K562 (cell line): ENCODE results near the gene SLC66A3. TPM values are rescaled to one million over a fixed set of nuclear protein-coding genes. Genes with fewer than 3 reads are reported as not detected.
A peak's percentile ranks its signal among the peaks of the same experiment; 100 is the strongest.

ENCODE experiments used
- ATAC-seq: fragments of 200-7000 bp; cut with Tn5 transposase; 3 replicates; pipeline ENCODE4 v1.9.1; 2020; ENCODE audit warnings: moderate library complexity
- BruUV-seq: library from RNA; stranded (reverse); fragments of 400-500 nt; replicated peaks from 2 replicates; lab custom pipeline; 2021; lab: Mats Ljungman, UMichigan
- CTCF ChIA-PET: fragments of 300-600 bp; formaldehyde crosslinking; extraction: SDS; loops from one replicate; lab custom pipeline; 2021; ENCODE audit warnings: low intra/inter-chr PET ratio; lab: Yijun Ruan, JAX
- POLR2A ChIA-PET: fragments of 300-600, 350-650 bp; sonication (Branson Sonifier 250); formaldehyde crosslinking; extraction: SDS; loops from one replicate; lab custom pipeline; 2021; ENCODE audit warnings: antibody characterized with exemption, inconsistent platforms; lab: Yijun Ruan, JAX
- DNase-seq, 4 experiments: peaks; one replicate each; pipeline versions ENCODE4 v3.0.0 to v3.0.0-alpha.2; 2011 to 2018; ENCODE audit warnings: low spot score in 3 of 4, mixed read lengths in 3 of 4; ENCODE audit errors: extremely low read depth in 1 of 4
- FAIRE-seq: peaks from 2 replicates; lab custom pipeline; 2011; peaks lifted over from hg19 to GRCh38; lab: Jason Lieb, UNC
- H2AFZ ChIP-seq: 2 replicates; pipeline ENCODE4 v1.6.0; 2011; ENCODE audit warnings: low read depth, low read length, control low read depth, inconsistent platforms
- H3K27ac ChIP-seq: fragments of 200-600 bp; 3 replicates; pipeline ENCODE4 v1.8.0; 2011; ENCODE audit warnings: low read depth, mild to moderate bottlenecking, control low read depth, inconsistent platforms, low read length, moderate library complexity, mixed read lengths; ENCODE audit errors: extremely low read depth
- H3K27me3 ChIP-seq, 2 experiments: fragments of 300-600 bp in 1 of 2; 2 replicates in 1 of 2; 3 replicates in 1 of 2; pipeline versions ENCODE4 v1.6.0 to v1.8.0; 2011; ENCODE audit warnings: inconsistent platforms in 2 of 2, low read length in 2 of 2, mild to moderate bottlenecking in 1 of 2, mixed read lengths in 1 of 2, moderate library complexity in 1 of 2; ENCODE audit not compliant: control insufficient read depth in 2 of 2, insufficient read depth in 2 of 2
- H3K36me3 ChIP-seq: fragments of 300-600 bp; 3 replicates; pipeline ENCODE4 v1.8.0; 2011; ENCODE audit warnings: mild to moderate bottlenecking, low read length, inconsistent platforms; ENCODE audit not compliant: control insufficient read depth, insufficient read depth
- H3K4me1 ChIP-seq, 2 experiments: fragments of 200-600 bp in 1 of 2; replicated peaks in 1 of 2; 2 replicates in 1 of 2; 3 replicates in 1 of 2; pipeline versions ENCODE4 v1.5.1 to v1.8.0; 2011; ENCODE audit warnings: inconsistent platforms in 2 of 2, low read length in 2 of 2, mild to moderate bottlenecking in 1 of 2, mixed read lengths in 1 of 2, moderate library complexity in 1 of 2; ENCODE audit not compliant: control insufficient read depth in 2 of 2, insufficient read depth in 2 of 2
- H3K4me2 ChIP-seq: 2 replicates; pipeline ENCODE4 v1.6.1; 2011; ENCODE audit warnings: low read length, control low read depth, inconsistent platforms, mixed read lengths; ENCODE audit not compliant: insufficient read depth
- H3K4me3 ChIP-seq: fragments of 200-600 bp; sonication (generic), shearing (Covaris generic); 2 replicates; pipeline ENCODE4 v1.5.1; 2016; ENCODE audit warnings: control low read depth, inconsistent platforms
- H3K79me2 ChIP-seq: fragments of 200-600 bp; 3 replicates; pipeline ENCODE4 v1.8.0; 2011; ENCODE audit warnings: low read length, inconsistent platforms; ENCODE audit not compliant: control insufficient read depth, insufficient read depth
- H3K9ac ChIP-seq, 2 experiments: 2 replicates each; pipeline versions ENCODE4 v1.6.0 to v1.6.1; 2011; ENCODE audit warnings: low read depth in 2 of 2, low read length in 2 of 2, control low read depth in 1 of 2, inconsistent platforms in 1 of 2, mild to moderate bottlenecking in 1 of 2, mixed read lengths in 1 of 2; ENCODE audit not compliant: insufficient read depth in 1 of 2
- H3K9me1 ChIP-seq: one replicate; pipeline ENCODE4 v1.6.0; 2011; ENCODE audit warnings: inconsistent platforms, mild to moderate bottlenecking, low read length, moderate library complexity; ENCODE audit not compliant: control insufficient read depth, insufficient read depth
- H3K9me3 ChIP-seq: replicated peaks from 2 replicates; pipeline ENCODE4 v1.5.1; 2011; ENCODE audit warnings: low read depth, low read length, inconsistent platforms; ENCODE audit not compliant: control insufficient read depth, insufficient read depth
- H4K20me1 ChIP-seq: replicated peaks from 2 replicates; pipeline ENCODE4 v1.6.1; 2011; ENCODE audit warnings: low read length, inconsistent platforms, mixed read lengths; ENCODE audit not compliant: control insufficient read depth, insufficient read depth
- ARID3A ChIP-seq: IDR thresholded peaks from 2 replicates; pipeline ENCODE4 v1.6.1; 2012; ENCODE audit warnings: low read depth, low read length, improper control_type of control experiment, borderline replicate concordance
- BHLHE40 ChIP-seq: IDR thresholded peaks from 2 replicates; pipeline ENCODE4 v1.6.1; 2011; ENCODE audit warnings: low read length, improper control_type of control experiment
- BRD9 ChIP-seq: fragments of 450-650 bp; IDR thresholded peaks from 2 replicates; pipeline ENCODE4 v1.6.1; 2018; ENCODE audit warnings: low read depth; ENCODE audit not compliant: partially characterized antibody
- CCNT2 ChIP-seq: IDR thresholded peaks from 2 replicates; pipeline ENCODE4 v1.6.1; 2011; ENCODE audit warnings: borderline replicate concordance, low read depth, mild to moderate bottlenecking, moderate library complexity, mixed read lengths, low read length; ENCODE audit not compliant: insufficient read length; ENCODE audit errors: extremely low read depth
- DDX20 ChIP-seq: fragments of 450-650 bp; IDR thresholded peaks from 2 replicates; pipeline ENCODE4 v1.6.1; 2016; ENCODE audit warnings: missing genetic modification characterization, low read depth, mild to moderate bottlenecking, missing compliant biosample characterization, moderate library complexity
- FOXA1 ChIP-seq: fragments of 450-650 bp; IDR thresholded peaks from 2 replicates; pipeline ENCODE4 v1.6.1; 2016; ENCODE audit warnings: mild to moderate bottlenecking, borderline replicate concordance
- FOXA3 ChIP-seq, 2 experiments: fragments of 450-650 bp in 1 of 2; sonication (generic) in 1 of 2; formaldehyde crosslinking; IDR thresholded peaks in 1 of 2; conservative IDR thresholded peaks in 1 of 2; 2 replicates each; pipeline versions ENCODE4 v1.4.0 to v1.8.0; 2020 to 2022; ENCODE audit warnings: mild to moderate bottlenecking in 2 of 2, missing genetic modification reagents in 1 of 2
- MTA2 ChIP-seq: fragments of 450-650 bp; IDR thresholded peaks from 2 replicates; pipeline ENCODE4 v1.6.1; 2016; ENCODE audit warnings: low read depth
- NEUROD1 ChIP-seq: fragments of 150-350 bp; IDR thresholded peaks from 2 replicates; pipeline ENCODE4 v1.6.1; 2014; ENCODE audit warnings: borderline replicate concordance, low read length, low read depth; ENCODE audit not compliant: partially characterized antibody
- POLR2B ChIP-seq: fragments of 450-650 bp; IDR thresholded peaks from 2 replicates; pipeline ENCODE4 v1.6.1; 2018; ENCODE audit warnings: low read depth; ENCODE audit not compliant: partially characterized antibody
- RAD51 ChIP-seq: fragments of 450-650 bp; IDR thresholded peaks from 2 replicates; pipeline ENCODE4 v1.7.1; 2016; ENCODE audit warnings: low read depth, mild to moderate bottlenecking, borderline replicate concordance
- TRIM24 ChIP-seq, 2 experiments: fragments of 450-650 bp; IDR thresholded peaks; 2 replicates each; pipeline ENCODE4 v1.6.1; 2016
- ZFP36 ChIP-seq: fragments of 150-350 bp; IDR thresholded peaks from 2 replicates; pipeline ENCODE4 v1.6.1; 2018; ENCODE audit warnings: low read length, low read depth; ENCODE audit not compliant: partially characterized antibody
- WGBS: fragments of 100-300 bp; shearing (Covaris generic); methylation state at CpG from one replicate; pipeline ENCODE4 v1.1.6; 2016; ENCODE audit warnings: low coverage, mixed read lengths; ENCODE audit not compliant: insufficient coverage; ENCODE audit errors: missing lambda C conversion rate; 5-methylcytosine and 5-hydroxymethylcytosine counted together
- in situ Hi-C: fragments of 300-500 bp; cut with MboI; formaldehyde crosslinking; loops from 4 replicates; pipeline ENCODE4 v1.15.0; 2018; ENCODE audit warnings: inconsistent platforms, mixed read lengths
- intact Hi-C: fragments of 100-400 bp; cut with micrococcal nuclease; formaldehyde crosslinking; loops from 2 replicates; pipeline ENCODE4 v1.14.2; 2022
- polyA plus RNA-seq, 8 experiments: library from polyadenylated mRNA; depleted of rRNA in 4 of 8; stranded (reverse) in 5 of 8; unstranded in 3 of 8; fragments of >200 nt; fragmentation: Nextera tagmentation in 2 of 8; fragmentation: Illumina TruSeq in 1 of 8; extraction: Ambion mirVana in 2 of 8; extraction: Trizol in 1 of 8; gene quantifications; 2 replicates each; pipeline versions ENCODE4 v1.2.1 to v1.2.3, GENCODE V29; 2011 to 2014; ENCODE audit warnings: inconsistent platforms in 1 of 8, missing spikeins in 1 of 8
- total RNA-seq, 7 experiments: library from RNA; depleted of rRNA in 6 of 7; stranded (reverse); fragments of >200 nt in 6 of 7; fragmentation: Illumina TruSeq in 2 of 7; extraction: Trizol in 2 of 7; gene quantifications; 2 replicates each; pipeline versions ENCODE4 v1.2.1 to v1.2.3, GENCODE V29; 2011 to 2021; ENCODE audit warnings: low replicate concordance in 1 of 7

The SLC66A3 gene
- total and polyA plus RNA-seq, 9 of the 15 experiments (the other 6 are each of a cell fraction or from before 2014, with no cell fraction given) = 2.8 to 30.0 (median 9.1) TPM

- H3K79me2 ChIP-seq = no peaks in the 10 kb centered on the region
- intact Hi-C loops = loop anchor here (5.0 kb wide), 2 partner anchors 183 to 253 kb away; partner anchors contain the start of gene ROCK2
- no TSS peak for BruUV-seq
- no peaks in the 10 kb centered on the region for H3K9me3 ChIP-seq
- in situ Hi-C loops = no loop called here
- H3K9ac ChIP-seq = peak overlapping the region in 1 of 2 experiments; percentile 43; a peak in 1 of 4 replicates
- no peak overlapping the region for H3K4me2 ChIP-seq
- H3K27me3 ChIP-seq = no peaks in the 10 kb centered on the region
- FAIRE-seq (no peak), DNase-seq (peak in 1 of 4 experiments; percentile 9), ATAC-seq (no peak)
- no peak for TF ChIP-seq DDX20
- no peak for TF ChIP-seq CCNT2
- peaks cover 2% of the 10 kb centered on the region for H3K9me1 ChIP-seq
- H3K4me3 ChIP-seq = no peak overlapping the region
- ChIA-PET POLR2A (interaction anchor here (0.6 to 0.7 kb wide), 2 partner anchors 7 to 329 kb away, joined by 3 to 4 read pairs; no protein-coding TSS in a partner anchor), CTCF (no interaction called here)
- no peaks in the 10 kb centered on the region for H4K20me1 ChIP-seq
- H3K36me3 ChIP-seq = no peaks in the 10 kb centered on the region
- peaks cover 13 to 40% of the 10 kb centered on the region in 2 experiments; a peak in 4 of 5 replicates for H3K4me1 ChIP-seq
- H3K27ac ChIP-seq = no peak overlapping the region
- no peak overlapping the region for H2AFZ ChIP-seq
- 48% methylated on average over 13 of the region's 14 CpGs for WGBS
Observed at GRCh38 chr2:11158916-11159573, 3.8 kb downstream of the SLC66A3 start.

GRCh38 chr2:11159574-11160170 is 4.4 kb downstream of the SLC66A3 start:
- Histone ChIP-seq H3K36me3 (no peaks in the 10 kb centered on the region), H3K4me3 (no peak overlapping the region), H4K20me1 (no peaks in the 10 kb centered on the region), H3K9ac (peak overlapping the region in 1 of 2 experiments; percentile 43; a peak in 2 of 4 replicates), H3K27me3 (no peaks in the 10 kb centered on the region), H3K4me2 (no peak overlapping the region), H3K4me1 (peaks cover 8 to 36% of the 10 kb centered on the region in 2 experiments; a peak in 4 of 5 replicates), H3K79me2 (no peaks in the 10 kb centered on the region), H3K27ac (no peak overlapping the region), H2AFZ (no peak overlapping the region), H3K9me1 (peaks cover 2% of the 10 kb centered on the region), H3K9me3 (no peaks in the 10 kb centered on the region)
- BruUV-seq = no TSS peak
- no peak for FAIRE-seq
- WGBS = 68% methylated on average over 11 of the region's 14 CpGs
- ChIA-PET POLR2A (interaction anchor here (0.7 kb wide), 1 partner anchor 8 kb away, joined by 4 read pairs; no protein-coding TSS in a partner anchor), CTCF (no interaction called here)
- intact Hi-C loops = loop anchor here (5.0 kb wide), 2 partner anchors 183 to 253 kb away; partner anchors contain the start of gene ROCK2
- DNase-seq = no peak
- ATAC-seq = no peak
- in situ Hi-C loops = no loop called here
- TF ChIP-seq BRD9 (no peak), FOXA3 (CRISPR knock-in tag; conservative IDR thresholded peaks at IDR 0.05 in 1 of 2, IDR thresholded peaks at IDR 0.05 in 1 of 2) (no peak), FOXA1 (no peak), TRIM24 (IDR thresholded peaks at IDR 0.05) (no peak), RAD51 (no peak), MTA2 (no peak), BHLHE40 (no peak), ARID3A (no peak), NEUROD1 (no peak), ZFP36 (no peak), POLR2B (no peak)
